ENCODE results near the gene HADHA.
"Not testable (repeated sequence)": the region's sequence is repeated elsewhere in the genome, so short reads cannot be mapped to it uniquely, and the experiment has no call there.

The HADHA gene

GRCh38 chr2:26172871-26173775 lies 71.3 kb downstream of the HADHA start, which contains the start of gene GAREM2:
TSS of gene GAREM2 (plus strand) at chr2:26173088. CDS start at chr2:26173221, 133 bp downstream.
- DNase-seq = no peak

DNA sequence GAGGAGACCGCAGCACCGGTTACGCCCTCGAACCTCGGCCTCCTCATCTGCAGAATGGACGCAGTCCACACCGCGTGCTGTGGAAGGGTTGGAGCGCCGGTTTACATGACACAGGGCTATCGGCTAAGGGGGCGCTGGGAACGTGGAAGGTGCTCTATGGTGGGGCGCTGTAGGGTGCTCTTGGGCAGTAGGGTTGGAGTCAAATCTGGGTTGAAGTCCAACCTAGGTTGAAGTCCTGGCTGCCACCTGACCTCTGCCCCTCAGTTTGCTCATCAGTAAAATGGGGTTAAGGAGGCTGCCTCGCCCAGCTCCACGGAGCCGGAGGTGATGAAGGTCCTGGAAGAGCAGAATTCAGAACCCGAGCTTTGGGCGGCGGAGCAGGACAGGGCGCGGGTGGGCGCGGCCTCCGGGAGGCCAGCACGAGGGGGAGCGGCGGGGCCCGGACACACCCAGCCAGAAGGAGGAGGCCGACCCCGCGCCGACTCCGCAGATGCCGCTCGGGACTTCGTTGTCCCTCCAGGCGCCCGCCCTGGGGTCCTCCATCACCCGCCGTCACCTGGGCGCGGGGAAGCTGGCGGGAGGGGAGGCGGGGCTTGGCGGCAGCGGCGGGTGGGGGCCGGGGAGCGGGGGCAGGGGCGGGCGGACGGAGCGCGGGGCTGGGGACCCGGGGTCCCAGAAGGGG lies 72.1 kb downstream of the HADHA start:
- DNase-seq = no peak

DNA sequence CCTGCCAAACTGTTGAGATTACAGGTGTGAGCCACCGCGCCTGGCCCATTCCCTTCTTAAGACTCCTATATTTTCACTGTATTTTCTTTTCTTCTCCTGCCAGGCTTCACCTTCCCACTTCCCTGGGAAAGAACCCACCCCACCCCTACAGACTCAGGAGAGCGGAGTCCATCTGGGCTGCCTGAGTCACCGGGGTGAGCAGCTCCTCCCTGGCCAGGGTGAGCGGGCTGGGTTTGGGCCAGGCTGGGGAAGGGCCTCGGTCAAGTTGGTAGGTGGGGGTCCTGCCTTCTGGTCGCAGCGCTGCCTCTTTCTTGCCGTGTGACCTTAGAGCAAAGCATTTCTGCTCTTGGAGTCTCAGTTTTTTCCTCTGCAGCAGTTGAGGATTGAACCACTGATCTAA lies 73.6 kb downstream of the HADHA start:
- DNase-seq = no peak

- DNase-seq = no peak
Measured at GRCh38 chr2:26169681-26170414, 74.6 kb downstream of the HADHA start.

DNA sequence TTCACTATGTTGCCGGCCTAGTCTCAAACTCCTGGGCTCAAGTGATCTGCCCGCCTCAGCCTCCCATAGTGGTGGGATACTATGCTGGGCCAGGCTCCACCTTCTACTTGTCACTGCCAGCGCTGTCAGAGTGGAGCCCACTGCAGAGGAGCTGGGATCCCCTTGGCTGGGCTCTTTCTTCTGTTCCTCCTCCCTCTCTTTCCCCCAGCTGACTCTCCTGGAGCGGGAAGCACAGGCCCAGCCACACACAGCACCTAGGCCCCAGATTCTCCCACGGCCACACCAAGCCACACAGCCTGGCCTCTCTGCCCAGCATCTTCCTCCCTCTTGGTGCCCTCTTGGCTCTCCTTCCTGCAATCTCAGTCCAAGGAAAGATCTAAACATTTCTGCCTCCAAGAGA lies 75.2 kb downstream of the HADHA start:
- no peak for DNase-seq

DNA sequence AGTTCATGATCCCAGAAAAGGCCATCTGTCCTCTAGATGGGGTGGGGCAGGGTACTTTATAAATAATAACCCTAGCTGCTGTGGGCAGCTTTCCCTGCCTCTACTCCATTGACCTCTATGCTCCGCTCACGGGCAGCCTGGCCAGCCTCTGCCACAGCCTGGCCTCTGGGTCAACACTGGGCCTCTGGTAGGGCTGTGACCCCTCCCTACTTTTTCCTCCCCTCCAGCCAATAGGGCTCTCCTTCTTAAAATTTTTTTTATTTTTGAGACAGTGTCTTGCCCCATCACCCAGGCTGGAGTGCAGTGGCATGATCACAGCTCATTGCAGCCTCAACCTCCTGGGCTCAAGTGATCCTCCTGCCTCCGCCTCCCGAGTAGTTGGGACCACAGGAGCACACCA lies 75.6 kb downstream of the HADHA start:
- DNase-seq = no peak

DNA sequence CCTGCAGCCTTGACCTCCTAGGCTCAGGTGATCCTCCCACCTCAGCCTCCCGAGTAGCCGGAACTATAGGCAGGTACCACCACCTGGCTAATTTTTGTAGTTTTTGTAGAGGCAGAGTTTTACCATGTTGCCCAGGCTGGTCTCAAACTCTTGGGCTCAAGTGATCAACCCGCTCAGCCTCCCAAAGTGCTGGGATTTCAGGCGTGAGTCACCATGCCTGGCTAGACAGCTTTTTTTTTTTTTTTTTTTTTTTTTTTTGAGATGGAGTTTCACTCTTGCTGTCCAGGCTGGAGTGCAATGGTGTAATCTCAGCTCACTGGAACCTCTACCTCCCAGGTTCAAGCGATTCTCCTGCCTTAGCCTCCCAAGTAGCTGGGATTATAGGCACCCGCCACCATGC lies 77.9 kb downstream of the HADHA start:
- not testable (repeated sequence) for DNase-seq

GRCh38 chr2:26165403-26165802 lies 79.0 kb downstream of the HADHA start:
- no peak for DNase-seq

- no peak for DNase-seq
Measured at GRCh38 chr2:26164641-26165211, 79.7 kb downstream of the HADHA start.

DNA sequence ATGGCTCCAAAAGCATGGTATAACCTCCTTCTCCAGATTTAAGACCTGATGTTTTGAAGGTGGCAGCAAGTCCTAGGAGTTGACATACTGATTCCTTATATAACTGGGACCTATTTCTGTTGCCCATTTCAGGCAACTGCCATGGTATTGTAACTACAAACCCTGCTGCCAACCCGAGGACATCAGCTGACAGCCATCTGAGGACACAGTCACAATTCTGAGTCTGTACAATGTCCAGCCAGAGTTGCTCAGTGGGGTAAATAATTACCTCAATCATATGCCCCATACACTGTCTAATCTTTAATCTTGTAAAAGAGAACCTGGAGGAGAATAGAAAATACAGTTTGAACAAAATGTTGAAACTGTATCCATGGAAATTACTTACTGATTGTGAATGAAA lies 80.2 kb downstream of the HADHA start:
- no peak for DNase-seq

DNA sequence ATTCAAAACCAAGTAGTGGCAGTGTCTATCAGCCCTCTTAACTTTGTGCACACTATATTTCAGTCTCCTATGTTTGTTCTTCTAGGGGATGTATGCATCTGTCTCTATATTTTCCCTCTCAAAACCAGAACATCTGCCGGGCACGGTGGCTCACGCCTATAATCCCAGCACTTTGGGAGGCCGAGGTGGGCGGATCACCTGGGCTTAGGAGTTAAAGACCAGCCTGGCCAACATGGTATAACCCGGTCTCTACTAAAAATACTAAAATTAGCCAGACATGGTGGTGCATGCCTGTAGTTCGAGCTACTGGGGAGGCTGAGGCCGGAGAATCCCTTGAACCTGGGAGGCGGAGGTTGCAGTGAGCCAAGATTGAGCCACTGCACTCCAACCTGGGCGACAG lies 81.5 kb downstream of the HADHA start:
- DNase-seq = no peak

GRCh38 chr2:26161926-26162325 lies 82.5 kb downstream of the HADHA start:
- no peak for DNase-seq

DNA sequence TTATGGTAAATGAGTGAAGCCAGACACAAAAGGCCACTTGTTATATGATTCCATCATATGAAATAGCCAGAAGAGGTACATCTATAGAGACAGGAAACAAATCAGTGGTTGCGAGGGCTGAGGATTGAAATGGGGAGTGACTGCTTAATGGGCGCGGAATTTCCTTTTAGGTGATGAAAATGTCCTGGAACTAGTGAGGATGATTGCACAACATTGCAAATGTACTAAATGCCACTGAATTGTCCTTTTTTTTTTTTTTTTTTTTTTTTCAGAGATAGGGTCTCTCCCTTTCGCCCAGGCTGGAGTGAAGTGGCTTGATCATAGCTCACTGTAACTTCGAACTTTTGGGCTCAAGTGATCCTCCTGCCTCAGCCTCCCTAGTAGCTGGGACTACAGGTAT lies 86.9 kb downstream of the HADHA start:
- DNase-seq = no peak

- no peak for DNase-seq
Measured at GRCh38 chr2:26150243-26150642, 94.2 kb downstream of the HADHA start.

GRCh38 chr2:26148501-26148900 lies 95.9 kb downstream of the HADHA start:
- no peak for DNase-seq

- peak; percentile 67 for DNase-seq
Measured at GRCh38 chr2:26144953-26145680, 99.3 kb downstream of the HADHA start.

DNA sequence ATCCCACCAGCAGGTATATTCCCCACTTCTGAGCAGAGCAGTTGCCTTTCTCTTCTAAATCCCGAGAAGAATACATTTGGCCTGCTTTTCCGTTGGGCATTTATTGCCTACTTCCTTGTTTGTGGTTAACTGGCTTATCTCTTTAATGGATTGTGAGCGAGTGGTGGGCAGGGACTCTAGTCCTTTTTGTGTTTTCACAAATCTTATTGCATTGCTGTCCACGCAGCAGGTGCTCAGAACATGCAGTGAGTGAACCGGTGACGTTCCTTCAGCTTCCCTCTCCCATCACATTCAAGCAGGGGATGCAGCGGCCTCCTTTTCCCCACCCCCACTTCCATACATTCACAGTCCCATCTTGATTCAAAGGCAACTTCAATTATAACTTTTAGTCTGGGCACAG lies 100.4 kb downstream of the HADHA start:
- DNase-seq = no peak

DNA sequence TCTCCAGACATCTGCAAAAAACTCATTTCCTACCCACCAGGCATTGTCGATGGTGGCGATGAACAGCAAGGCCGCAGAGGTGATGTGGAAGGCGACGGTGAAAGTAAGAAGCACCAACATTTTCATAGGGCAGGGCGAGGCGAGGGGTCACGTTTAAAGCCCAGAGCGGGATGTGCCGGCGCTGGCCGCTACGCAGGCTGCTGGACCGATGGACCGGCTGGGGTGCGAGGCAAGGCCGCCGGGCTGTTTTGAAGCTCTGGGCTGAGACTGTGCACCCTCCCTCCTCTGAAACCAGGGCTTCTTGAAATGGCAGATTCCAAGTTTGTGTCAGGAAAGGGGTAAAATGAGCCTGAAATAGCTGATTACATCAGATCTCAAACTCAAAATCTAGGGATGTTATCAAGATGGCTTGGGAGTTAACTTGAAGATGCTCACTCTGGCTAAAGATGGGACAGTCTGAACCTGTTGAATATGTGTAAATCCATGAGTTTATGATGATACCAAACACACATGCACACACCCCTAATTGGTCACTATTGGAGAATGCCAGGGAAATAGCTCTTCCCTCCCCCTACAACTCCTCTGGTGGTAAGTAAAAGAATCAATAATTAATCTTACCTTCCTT lies 103.2 kb downstream of the HADHA start:
- DNase-seq = no peak
